ENCODE results near the gene EPN2. TPM values are rescaled to one million over a fixed set of nuclear protein-coding genes. Genes with fewer than 3 reads are reported as not detected.

EPN2 gene
- total RNA-seq, 1 experiment from 2014 or later: 57.8 TPM

GRCh38 chr17:19359151-19359550 lies 122.0 kb downstream of the EPN2 start:
- no peak overlapping the region for H2BK5ac ChIP-seq (ENCODE audit: insufficient read length, low read length)
- DNase-seq: no peak
- TF ChIP-seq CTCF (conservative IDR thresholded peaks at IDR 0.05): no peak

More at GRCh38 chr17:19359151-19359550, 122.0 kb downstream of the EPN2 start:
- H4K91ac ChIP-seq (ENCODE audit: insufficient read length, low read depth, low read length): no peak overlapping the region
- H2BK120ac ChIP-seq (ENCODE audit: low read depth, low read length, poor library complexity, severe bottlenecking): no peak overlapping the region
- no peak overlapping the region for H3K4me3 Mint-ChIP-seq
- H3K4me1 Mint-ChIP-seq: peaks cover 17 to 18% of the 10 kb centered on the region in 2 experiments
- no peaks in the 10 kb centered on the region for H3K9me3 Mint-ChIP-seq
- no peak overlapping the region for H3K14ac ChIP-seq (ENCODE audit: insufficient read depth, low read length)
- WGBS (ENCODE audit: extremely low coverage, insufficient read length, low lambda C conversion rate): no CpG with 5 or more reads among the region's 7 CpGs
- H2AFZ ChIP-seq (ENCODE audit: low read length): no peak overlapping the region
- no peaks in the 10 kb centered on the region for H3K79me1 ChIP-seq (ENCODE audit: insufficient read depth, low read depth, low read length, poor library complexity, severe bottlenecking)
- H3K27me3 Mint-ChIP-seq (ENCODE audit: low read depth): peaks cover 5% of the 10 kb centered on the region; the same call in 1 of the 2 replicates
- H3K23me2 ChIP-seq (ENCODE audit: insufficient read length, low read depth, low read length, poor library complexity, severe bottlenecking): no peaks in the 10 kb centered on the region
- H3K9me3 ChIP-seq (ENCODE audit: control insufficient read depth, low read depth, low read length): no peaks in the 10 kb centered on the region
- H3K27ac ChIP-seq (ENCODE audit: insufficient read length, low read depth, low read length): no peak overlapping the region
- H4K5ac ChIP-seq (ENCODE audit: insufficient read length, low read depth, low read length): no peak overlapping the region
- no peak overlapping the region for H4K8ac ChIP-seq (replicated peaks; ENCODE audit: insufficient read length, low read depth, low read length)
- no peak overlapping the region for H3K4me2 ChIP-seq (ENCODE audit: insufficient read depth, insufficient read length, low read length)
- H3K18ac ChIP-seq (ENCODE audit: insufficient read length, low read depth, low read length): no peak overlapping the region
- H3K79me2 ChIP-seq (ENCODE audit: insufficient read depth, low read length): 0 out of 2 replicates have a peak, but pooled peaks cover 2% of the 10 kb centered on the region
- no peak overlapping the region for H2AK5ac ChIP-seq (ENCODE audit: insufficient read length, low read length)
- no peak overlapping the region for H3K9ac ChIP-seq (ENCODE audit: extremely low read depth, insufficient read length, low read length)
- no peak overlapping the region for H3T11ph ChIP-seq (ENCODE audit: low read length)
- H3K27me3 ChIP-seq (ENCODE audit: insufficient read depth, low read length): no peaks in the 10 kb centered on the region
- no peak overlapping the region for H2BK15ac ChIP-seq (ENCODE audit: low read depth, low read length)
- H3K56ac ChIP-seq (ENCODE audit: insufficient read length, low read depth, low read length): no peak overlapping the region
- H2BK20ac ChIP-seq (ENCODE audit: low read depth, low read length, poor library complexity, severe bottlenecking): no peak overlapping the region
- peaks cover 9 to 35% (median 31%) of the 10 kb centered on the region in 3 experiments; a peak in 6 of 7 replicates for H3K36me3 Mint-ChIP-seq (ENCODE audit: insufficient read depth in 1 of 3, low read depth in 3 of 3)
- no peaks in the 10 kb centered on the region for H3K4me1 ChIP-seq (ENCODE audit: insufficient read depth, low read length)
- no peak overlapping the region for H3K23ac ChIP-seq (ENCODE audit: insufficient read length, low read depth, low read length)
- no peak overlapping the region for H3K4ac ChIP-seq (ENCODE audit: low read depth, low read length)
- no peak overlapping the region for H3K27ac Mint-ChIP-seq
- no peaks in the 10 kb centered on the region for H4K20me1 ChIP-seq (ENCODE audit: control insufficient read depth, insufficient read depth, insufficient read length)
- no peak overlapping the region for H2BK12ac ChIP-seq (ENCODE audit: insufficient read length, low read depth, low read length)

All from H9 (cell line).